Activated CD4-positive, CD25-positive, alpha-beta regulatory T cell treated with anti-CD3 and anti-CD28 coated beads, Interleukin-2, amount 50 U/mL, for 72 hours (primary cell): Measurements from ENCODE around the gene LMBR1.

Source experiments
- DNase-seq: peaks from one replicate; pipeline ENCODE4 v3.0.0; 2021

LMBR1 gene

GRCh38 chr7:156791241-156791640, 101.7 kb downstream of the LMBR1 start:
- DNase-seq, result no peak

- DNase-seq, result no peak
Measured at GRCh38 chr7:156790264-156790663, 102.7 kb downstream of the LMBR1 start.

GRCh38 chr7:156785998-156786543, 106.9 kb downstream of the LMBR1 start:
- DNase-seq, result no peak

GRCh38 chr7:156783864-156784263, 109.1 kb downstream of the LMBR1 start:
- DNase-seq, result no peak

GRCh38 chr7:156781972-156782371, 111.0 kb downstream of the LMBR1 start:
- no peak for DNase-seq

GRCh38 chr7:156780724-156781455, 112.1 kb downstream of the LMBR1 start:
- no peak for DNase-seq

- no peak for DNase-seq
Measured at GRCh38 chr7:156778668-156779067, 114.3 kb downstream of the LMBR1 start.

- DNase-seq, result no peak
Measured at GRCh38 chr7:156778201-156778600, 114.8 kb downstream of the LMBR1 start.

- DNase-seq, result no peak
Measured at GRCh38 chr7:156777364-156778069, 115.5 kb downstream of the LMBR1 start.

- no peak for DNase-seq
Measured at GRCh38 chr7:156776527-156776926, 116.5 kb downstream of the LMBR1 start.

- DNase-seq, result no peak
Measured at GRCh38 chr7:156773966-156774365, 119.0 kb downstream of the LMBR1 start.

- DNase-seq, result no peak
Measured at GRCh38 chr7:156772725-156773124, 120.3 kb downstream of the LMBR1 start.

GRCh38 chr7:156768698-156769472, 124.1 kb downstream of the LMBR1 start:
- DNase-seq, result no peak

- DNase-seq, result no peak
Measured at GRCh38 chr7:156766666-156767065, 126.3 kb downstream of the LMBR1 start.

- DNase-seq, result no peak
Measured at GRCh38 chr7:156765901-156766656, 126.9 kb downstream of the LMBR1 start.

GRCh38 chr7:156764766-156765165, 128.2 kb downstream of the LMBR1 start:
- DNase-seq, result no peak

- DNase-seq, result no peak
Measured at GRCh38 chr7:156764016-156764669, 128.8 kb downstream of the LMBR1 start.

GRCh38 chr7:156759579-156760202, 133.3 kb downstream of the LMBR1 start:
- no peak for DNase-seq

- no peak for DNase-seq
Measured at GRCh38 chr7:156759143-156759542, 133.8 kb downstream of the LMBR1 start.

GRCh38 chr7:156754201-156754600, 138.8 kb downstream of the LMBR1 start:
- DNase-seq, result no peak

- no peak for DNase-seq
Measured at GRCh38 chr7:156753630-156754029, 139.4 kb downstream of the LMBR1 start.

GRCh38 chr7:156753229-156753560, 139.8 kb downstream of the LMBR1 start:
- DNase-seq, result no peak
